ENCODE measurements around the gene RACGAP1.
A peak's percentile ranks its signal among the peaks of the same experiment; 100 is the strongest.
"Not testable (repeated sequence)": the region's sequence is repeated elsewhere in the genome, so short reads cannot be mapped to it uniquely, and the experiment has no call there.

The RACGAP1 gene

GRCh38 chr12:50055831-50056638 is 30.7 kb upstream of the RACGAP1 start:
- DNase-seq = peak; percentile 65

- no peak for DNase-seq
Observed at GRCh38 chr12:50053583-50053982, 28.3 kb upstream of the RACGAP1 start.

DNA sequence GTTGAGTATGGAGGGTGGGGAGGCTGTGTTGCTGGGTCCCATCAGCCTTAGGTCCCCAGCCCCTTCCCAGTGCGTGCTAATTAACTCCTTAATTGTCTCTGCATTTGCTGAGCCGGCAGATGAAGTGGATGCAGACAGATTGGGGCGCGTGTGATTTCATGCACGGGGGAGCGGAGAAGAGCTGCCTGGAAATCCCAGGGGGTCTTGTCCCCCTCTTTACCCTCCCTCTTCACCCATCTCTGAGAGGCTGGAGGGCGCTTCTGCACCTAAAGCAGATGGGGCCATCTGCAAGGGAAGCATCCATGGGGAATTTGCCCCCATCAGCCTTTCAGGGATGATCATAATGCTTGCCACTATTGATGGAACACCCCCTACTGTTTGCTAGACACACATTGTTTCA is 27.7 kb upstream of the RACGAP1 start:
- no peak for DNase-seq

DNA sequence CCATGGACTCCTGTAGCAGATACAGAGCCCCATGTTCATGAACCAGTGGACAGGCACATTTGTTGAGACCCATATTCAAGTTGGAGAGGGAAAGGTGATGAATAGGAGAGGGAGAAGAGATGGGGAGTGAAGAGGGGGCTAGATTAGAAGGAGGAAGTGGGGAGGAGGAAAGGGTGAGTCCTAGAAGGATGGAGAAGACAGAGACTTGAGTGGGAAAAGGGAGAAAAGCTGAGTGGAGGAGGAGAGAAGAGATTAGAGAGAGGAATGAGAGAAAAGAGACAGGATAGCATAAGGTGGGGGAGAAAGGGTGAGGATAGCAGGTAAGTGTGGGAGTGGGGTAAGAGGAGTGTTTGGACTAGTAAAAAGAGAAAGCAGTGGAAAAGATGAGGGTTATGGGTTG is 27.2 kb upstream of the RACGAP1 start:
- no peak for DNase-seq

DNA sequence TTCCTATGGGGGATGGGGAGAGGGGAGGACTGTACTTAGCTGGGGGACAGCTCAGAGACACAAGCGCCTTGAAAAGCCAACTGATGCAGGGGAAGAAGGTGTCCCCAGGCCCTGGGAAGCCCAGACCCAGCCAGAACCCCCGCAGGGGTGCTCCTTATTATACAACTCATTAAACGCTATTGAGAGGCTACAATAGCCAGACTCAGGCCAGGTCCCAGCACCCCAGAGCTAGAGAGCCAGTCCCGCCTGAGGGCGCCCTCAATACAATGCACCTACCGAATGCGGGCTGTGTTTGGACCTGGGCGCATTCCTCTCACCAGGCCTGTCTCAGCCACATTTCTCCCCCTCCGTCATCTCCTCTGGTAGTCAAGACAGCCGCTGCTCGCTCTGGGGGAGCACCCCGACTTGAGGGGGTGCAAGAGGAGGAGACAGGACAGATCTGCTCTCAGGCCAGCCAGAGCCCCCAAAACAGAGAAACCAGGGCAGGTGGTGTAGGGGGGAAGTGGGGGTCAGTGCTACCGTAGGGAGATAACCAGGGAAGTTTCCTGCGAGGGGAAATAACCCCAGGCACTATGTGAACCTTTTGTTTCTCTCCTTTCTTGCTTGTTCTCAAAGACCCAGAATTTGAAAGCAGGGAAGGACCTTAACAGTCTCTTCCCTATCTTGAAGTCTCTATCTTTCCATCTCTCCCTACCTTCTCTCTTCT is 26.0 kb upstream of the RACGAP1 start:
- DNase-seq = no peak

DNA sequence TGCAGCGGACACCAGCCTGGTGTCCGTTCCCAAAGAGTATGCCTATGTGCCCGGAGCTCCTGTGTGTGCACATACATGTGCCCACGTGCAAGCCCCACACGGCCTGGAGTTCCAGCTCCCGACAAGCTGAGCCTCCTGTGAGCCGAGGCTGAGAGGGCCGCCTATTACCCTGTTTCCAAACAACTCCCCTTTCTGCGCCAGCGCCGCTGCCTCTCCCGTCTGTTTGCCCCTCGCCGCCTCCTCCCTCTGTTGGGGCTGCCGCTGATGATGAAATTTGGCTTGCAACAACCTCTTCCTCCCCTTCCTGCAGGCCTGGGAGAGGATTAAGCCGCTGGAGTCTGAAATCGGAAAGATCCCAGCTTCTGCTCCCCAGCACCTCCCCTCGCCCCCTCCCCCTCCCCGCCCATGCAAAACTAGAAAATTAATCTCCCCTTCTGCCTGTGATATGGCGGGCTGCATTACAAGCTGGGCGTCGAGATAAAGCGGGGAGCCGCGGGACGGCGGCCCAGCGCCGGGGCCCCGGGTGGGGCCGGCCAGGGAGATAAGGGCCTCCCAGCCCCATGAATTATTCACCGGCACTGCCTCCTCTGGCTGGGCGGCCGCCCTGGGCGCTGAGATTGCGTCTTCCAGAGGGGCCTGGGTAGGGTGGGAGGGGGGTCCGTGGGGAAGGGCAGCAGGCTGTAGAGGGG is 25.3 kb upstream of the RACGAP1 start:
- DNase-seq = no peak

DNA sequence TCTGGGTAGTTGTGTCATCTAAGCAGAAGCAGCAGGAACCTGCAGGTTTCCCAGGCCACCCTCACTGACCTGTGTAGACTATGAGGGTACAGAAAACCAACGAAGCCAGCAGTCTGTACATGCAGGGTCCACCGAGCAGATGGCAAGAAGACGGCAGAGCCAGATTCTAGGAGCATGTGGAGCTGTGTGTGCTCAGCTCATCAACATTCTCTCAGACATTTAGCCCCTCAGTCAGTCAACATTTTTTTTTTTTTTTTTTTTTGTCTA is 24.8 kb upstream of the RACGAP1 start:
- DNase-seq = no peak

DNA sequence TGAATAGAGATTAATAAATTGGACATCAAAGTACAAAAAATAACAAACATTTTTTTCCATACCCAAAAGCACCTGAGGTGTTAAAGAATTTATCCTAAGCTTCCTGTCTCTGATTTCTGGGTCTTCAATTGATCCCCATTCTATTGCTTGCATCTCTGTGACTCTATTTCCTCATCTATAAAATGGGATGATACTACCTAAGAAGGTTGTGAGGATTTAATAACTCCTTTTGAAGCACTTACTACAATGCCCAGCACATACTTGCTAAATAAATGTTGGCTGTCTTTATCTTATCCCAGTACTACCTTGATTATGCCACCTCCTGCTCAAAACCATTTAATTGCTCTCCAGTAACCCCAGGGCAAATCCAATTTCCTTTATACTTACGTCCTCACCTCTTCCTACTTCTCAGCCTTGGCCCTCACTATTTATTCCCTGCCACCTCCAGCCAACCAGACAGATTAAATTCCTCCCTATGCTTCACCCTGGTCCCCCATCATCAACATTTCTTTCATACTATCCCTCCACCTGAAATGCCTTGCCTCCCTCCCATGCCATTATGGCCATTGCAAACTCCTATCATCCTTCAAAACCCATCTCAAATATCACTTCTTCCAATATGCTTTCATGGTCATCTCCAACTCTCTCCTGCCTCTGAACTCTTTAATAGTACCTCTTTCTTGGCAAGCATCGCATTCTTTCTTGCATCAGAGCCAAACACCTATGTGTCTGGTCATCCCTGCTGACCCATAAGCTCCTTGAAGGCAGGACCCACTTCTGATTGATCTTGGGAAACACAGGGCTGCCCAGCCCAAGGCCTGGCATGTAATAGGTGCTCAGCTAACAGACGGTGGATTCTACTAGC is 24.2 kb upstream of the RACGAP1 start:
- no peak for DNase-seq

- DNase-seq = no peak
Observed at GRCh38 chr12:50047693-50048250, 22.5 kb upstream of the RACGAP1 start.

DNA sequence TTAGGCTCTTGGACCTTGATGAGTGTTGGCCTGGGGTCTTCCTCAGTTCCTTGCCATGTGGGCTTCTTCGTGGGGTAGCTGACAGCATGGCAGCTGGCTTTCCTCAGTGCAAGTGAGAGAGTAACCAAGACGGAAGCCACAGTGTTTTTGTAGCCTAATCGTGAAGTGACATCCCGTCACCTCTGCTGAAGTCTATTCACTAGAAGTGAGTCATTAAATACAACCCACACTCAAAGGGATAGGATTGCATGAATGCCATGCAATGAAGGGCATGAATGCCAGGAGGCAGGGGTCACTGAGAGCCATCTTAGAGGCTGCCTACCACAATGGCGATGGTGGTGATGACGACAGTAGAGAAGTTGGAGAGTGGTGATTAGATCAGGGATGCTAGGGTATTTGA is 18.6 kb upstream of the RACGAP1 start:
- no peak for DNase-seq

DNA sequence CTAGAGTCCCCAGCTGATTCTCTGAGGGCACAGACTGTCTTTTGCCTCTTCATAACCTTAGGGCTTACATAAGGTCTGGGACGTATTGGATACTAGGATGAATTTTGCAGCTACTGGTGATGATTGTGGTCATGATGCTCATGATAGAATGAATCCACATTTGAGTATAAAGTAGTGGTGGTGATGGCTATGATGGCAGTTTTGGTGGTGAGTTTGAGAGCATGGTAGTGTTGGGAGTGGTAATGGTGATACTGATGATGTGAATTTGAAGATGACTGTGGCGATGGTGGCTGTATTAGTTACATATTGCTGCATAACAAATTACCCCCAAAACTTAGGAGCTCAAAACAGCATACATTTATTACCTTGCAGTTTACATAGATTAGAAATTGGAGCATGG is 18.0 kb upstream of the RACGAP1 start:
- no peak for DNase-seq

GRCh38 chr12:50042693-50043092 is 17.4 kb upstream of the RACGAP1 start:
- DNase-seq = no peak

GRCh38 chr12:50041962-50042361 is 16.7 kb upstream of the RACGAP1 start:
- DNase-seq = no peak

DNA sequence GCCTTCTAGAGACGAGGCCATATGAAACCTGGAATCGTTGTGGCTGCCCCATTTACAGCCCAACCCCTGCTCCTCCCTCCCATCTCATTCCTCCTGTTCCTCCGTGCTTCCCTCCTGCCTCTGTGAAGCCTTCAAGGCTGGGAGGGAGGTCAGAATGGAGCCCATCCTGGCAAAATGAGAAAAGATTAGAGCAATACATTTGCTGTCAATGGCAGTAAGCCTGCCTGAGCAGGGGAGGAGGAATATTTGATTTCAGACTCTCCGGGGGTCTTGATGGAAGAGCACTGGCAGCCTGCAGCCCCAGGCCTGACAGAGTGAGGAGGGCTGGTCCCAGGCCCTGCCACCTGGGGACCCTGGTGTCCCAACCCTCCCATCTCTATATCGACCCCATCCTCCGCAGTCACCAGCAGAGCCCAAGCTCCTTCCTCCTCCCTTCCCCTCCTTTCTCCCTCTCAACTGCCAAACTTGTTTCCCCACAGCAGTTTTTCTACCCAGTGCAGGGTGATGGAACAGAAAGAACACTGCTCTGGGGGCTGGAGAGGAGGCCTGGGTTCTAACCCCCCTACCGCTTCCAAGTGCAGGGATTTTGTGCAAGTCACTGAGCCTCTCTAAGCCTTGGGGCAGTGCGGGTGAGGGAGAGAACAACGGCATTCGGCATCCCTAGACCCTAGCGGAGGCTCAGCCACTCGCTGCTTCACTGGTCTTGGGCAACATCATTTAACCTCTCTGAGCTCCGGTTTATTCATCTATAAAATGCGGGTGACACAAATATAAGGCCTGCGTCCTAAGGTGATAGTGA is 16.0 kb upstream of the RACGAP1 start:
- no peak for DNase-seq

GRCh38 chr12:50040657-50041056 is 15.4 kb upstream of the RACGAP1 start:
- DNase-seq = no peak

- DNase-seq = peak; percentile 90
Observed at GRCh38 chr12:50039151-50039835, 14.0 kb upstream of the RACGAP1 start.

- no peak for DNase-seq
Observed at GRCh38 chr12:50038336-50038735, 13.0 kb upstream of the RACGAP1 start.

DNA sequence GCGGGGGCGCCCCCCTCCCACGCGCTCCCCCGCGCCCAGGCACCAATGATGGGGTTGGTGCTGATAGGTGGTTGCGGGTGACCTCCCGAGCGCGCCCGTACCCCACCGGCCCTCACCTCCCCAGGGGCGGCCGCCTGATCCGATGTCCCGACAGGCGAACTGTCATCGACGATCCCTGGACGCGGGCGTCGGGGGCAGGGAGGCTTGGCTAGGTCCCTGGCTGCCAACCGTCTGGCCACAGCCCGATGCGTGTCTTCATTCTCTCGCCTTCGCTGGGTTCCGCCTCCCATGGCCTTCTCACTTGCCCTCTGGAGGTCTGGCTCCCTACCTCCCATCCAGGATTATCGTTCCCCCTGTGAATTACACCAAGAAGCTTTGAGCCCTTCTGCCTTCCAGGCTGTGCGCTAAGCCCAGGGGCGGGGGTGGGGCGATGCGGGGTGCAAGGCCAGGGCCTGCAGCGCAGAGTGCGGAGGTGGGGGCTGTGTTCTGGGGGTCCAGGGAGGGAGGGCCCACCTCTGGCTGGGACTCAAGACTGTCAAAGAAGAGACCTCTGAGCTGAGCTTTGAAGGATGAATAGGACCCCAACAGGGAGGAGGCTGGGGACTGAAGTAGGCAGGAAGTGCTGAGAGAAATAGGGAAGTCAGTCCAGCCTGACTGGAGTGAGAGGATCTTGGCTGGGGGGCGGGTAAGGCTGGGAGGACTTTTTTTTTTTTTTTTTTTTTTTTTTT is 7.7 kb upstream of the RACGAP1 start:
- no peak for DNase-seq

DNA sequence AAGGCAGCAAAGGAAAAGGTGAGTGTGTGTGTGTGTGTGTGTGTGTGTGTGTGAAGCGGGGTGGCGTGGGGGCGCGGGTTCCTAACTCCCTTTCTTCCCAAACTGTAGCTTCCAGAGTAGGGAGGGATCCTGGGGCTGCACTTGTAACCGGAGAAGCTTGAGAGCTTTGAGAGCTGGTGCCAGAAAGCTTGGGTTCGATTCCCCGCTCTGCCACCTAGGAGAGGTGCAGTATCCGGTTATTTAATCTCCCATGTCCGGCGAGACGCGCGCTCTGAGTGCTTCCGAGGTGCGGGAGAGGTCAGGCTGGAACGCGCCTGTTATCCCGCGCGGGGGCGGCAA is 7.2 kb upstream of the RACGAP1 start:
- DNase-seq = no peak

DNA sequence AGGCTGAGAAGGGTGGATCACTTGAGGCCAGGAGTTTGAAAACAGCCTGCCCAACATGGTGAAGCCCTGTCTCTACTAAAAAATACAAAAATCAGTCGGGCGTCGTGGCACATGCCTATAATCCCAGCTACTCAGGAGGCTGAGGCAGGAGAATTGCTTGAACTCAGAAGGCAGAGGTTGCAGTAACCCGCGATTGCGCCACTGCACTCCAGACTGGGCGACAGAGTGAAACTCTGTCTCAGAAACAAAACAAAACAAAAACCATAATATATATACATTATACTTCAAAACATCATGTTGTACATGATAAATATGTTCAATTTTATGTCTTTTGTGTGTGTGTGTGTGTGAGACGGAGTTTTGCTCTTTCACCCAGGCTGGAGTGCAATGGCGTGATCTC is 5.2 kb upstream of the RACGAP1 start:
- DNase-seq = not testable (repeated sequence)

- DNase-seq = no peak
Observed at GRCh38 chr12:50026691-50027090, 1.4 kb upstream of the RACGAP1 start.
